DOHH2 (cell line): ENCODE results near the gene ALG5.

Experiments used
- EZH2phosphoT487 ChIP-seq: fragments of 200-600 bp; sonication (generic); IDR thresholded peaks from 2 replicates; pipeline ENCODE4 v1.6.1; 2017; ENCODE audit warnings: borderline replicate concordance, mild to moderate bottlenecking, antibody characterized with exemption, low read length, moderate library complexity, mixed read lengths
- TF ChIP-seq, protein P1 (sequence below): fragments of 200-600 bp; sonication (generic); IDR thresholded peaks from one replicate; pipeline ENCODE4 v1.5.1; 2014; ENCODE audit warnings: antibody characterized with exemption, mild to moderate bottlenecking, low read depth, low read length; ENCODE audit not compliant: poor library complexity, severe bottlenecking

DNA sequence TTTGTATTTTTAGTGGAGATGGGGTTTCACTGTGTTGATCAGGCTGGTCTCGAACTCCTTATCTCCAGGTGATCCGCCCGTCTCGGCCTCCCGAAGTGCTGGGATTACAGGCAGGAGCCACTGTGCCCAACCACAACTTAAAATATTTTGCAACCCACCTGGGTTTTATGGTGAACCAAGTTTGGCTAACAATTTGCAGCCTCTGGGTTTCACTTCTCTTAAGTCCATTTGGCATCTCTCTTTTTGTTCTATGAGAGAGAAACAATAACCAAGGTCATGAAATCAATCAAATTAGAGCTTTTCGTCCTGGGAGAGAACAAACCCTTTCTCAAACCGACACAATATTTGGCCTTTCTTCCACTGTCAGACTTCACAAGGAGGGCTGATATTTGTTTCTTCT is 73.5 kb downstream of the ALG5 start:
- TF ChIP-seq, protein P1, sequence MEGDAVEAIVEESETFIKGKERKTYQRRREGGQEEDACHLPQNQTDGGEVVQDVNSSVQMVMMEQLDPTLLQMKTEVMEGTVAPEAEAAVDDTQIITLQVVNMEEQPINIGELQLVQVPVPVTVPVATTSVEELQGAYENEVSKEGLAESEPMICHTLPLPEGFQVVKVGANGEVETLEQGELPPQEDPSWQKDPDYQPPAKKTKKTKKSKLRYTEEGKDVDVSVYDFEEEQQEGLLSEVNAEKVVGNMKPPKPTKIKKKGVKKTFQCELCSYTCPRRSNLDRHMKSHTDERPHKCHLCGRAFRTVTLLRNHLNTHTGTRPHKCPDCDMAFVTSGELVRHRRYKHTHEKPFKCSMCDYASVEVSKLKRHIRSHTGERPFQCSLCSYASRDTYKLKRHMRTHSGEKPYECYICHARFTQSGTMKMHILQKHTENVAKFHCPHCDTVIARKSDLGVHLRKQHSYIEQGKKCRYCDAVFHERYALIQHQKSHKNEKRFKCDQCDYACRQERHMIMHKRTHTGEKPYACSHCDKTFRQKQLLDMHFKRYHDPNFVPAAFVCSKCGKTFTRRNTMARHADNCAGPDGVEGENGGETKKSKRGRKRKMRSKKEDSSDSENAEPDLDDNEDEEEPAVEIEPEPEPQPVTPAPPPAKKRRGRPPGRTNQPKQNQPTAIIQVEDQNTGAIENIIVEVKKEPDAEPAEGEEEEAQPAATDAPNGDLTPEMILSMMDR = no peak
- no peak for TF ChIP-seq EZH2phosphoT487
